ENCODE results near the gene MAPK14.

DNA sequence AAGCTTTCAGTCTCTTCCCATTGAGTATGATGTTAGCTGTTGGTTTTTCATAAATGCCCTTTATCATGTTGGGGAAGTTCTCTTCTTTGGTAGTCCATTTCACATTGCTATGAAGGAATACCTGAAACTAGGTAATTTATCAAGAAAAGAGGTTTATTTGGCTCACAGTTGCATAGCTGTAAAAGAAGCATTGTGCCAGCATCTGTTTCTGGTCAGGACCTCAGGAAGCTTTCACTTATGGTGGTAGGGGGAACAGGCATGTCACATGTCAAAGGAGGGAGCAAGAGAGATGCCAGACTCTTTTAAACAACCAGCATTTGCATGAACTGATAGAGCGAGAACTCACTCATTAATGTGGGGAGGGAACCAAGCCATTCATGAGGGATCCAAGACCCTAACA, 54.7 kb downstream of the MAPK14 start:
- TF ChIP-seq, protein P1, sequence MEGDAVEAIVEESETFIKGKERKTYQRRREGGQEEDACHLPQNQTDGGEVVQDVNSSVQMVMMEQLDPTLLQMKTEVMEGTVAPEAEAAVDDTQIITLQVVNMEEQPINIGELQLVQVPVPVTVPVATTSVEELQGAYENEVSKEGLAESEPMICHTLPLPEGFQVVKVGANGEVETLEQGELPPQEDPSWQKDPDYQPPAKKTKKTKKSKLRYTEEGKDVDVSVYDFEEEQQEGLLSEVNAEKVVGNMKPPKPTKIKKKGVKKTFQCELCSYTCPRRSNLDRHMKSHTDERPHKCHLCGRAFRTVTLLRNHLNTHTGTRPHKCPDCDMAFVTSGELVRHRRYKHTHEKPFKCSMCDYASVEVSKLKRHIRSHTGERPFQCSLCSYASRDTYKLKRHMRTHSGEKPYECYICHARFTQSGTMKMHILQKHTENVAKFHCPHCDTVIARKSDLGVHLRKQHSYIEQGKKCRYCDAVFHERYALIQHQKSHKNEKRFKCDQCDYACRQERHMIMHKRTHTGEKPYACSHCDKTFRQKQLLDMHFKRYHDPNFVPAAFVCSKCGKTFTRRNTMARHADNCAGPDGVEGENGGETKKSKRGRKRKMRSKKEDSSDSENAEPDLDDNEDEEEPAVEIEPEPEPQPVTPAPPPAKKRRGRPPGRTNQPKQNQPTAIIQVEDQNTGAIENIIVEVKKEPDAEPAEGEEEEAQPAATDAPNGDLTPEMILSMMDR (conservative IDR thresholded peaks at IDR 0.05; ENCODE audit: low read depth, low read length): no peak
- TF ChIP-seq POLR2A (IDR thresholded peaks at IDR 0.05; ENCODE audit: low read depth, low read length) (no peak), SMC3 (IDR thresholded peaks at IDR 0.05; ENCODE audit: low read depth, low read length) (no peak)
